Uterus (tissue), 2 donors: ENCODE results near the gene PCDHGB5.

Source experiments
- POLR2A ChIP-seq, 2 donors: fragments of 450-650 bp; IDR thresholded peaks; one replicate each; pipeline ENCODE4 v1.6.1; 2016; ENCODE audit warnings: antibody characterized with exemption in 2 of 2, mild to moderate bottlenecking in 1 of 2, moderate library complexity in 1 of 2
- TF ChIP-seq, protein P1 (sequence below), 4 experiments: fragments of 200-600 bp in 2 of 4; fragments of 450-650 bp in 2 of 4; sonication (generic) in 2 of 4; IDR thresholded peaks; one replicate each; pipeline ENCODE4 v1.5.1; 2016 to 2019; ENCODE audit warnings: antibody characterized with exemption in 4 of 4, mild to moderate bottlenecking in 2 of 4, moderate library complexity in 1 of 4

DNA sequence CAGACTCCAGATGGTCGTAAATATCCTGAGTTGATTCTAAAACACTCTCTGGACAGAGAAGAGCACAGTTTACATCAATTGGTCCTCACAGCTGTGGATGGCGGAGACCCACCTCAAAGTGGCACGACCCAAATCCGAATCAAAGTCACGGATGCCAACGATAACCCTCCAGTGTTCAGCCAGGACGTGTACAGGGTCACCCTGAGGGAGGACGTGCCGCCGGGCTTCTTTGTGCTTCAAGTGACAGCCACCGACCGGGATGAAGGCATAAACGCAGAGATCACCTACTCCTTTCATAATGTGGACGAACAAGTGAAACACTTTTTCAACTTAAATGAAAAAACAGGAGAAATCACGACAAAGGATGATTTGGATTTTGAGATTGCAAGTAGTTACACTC lies 37.1 kb upstream of the PCDHGB5 start:
- TF ChIP-seq, protein P1, sequence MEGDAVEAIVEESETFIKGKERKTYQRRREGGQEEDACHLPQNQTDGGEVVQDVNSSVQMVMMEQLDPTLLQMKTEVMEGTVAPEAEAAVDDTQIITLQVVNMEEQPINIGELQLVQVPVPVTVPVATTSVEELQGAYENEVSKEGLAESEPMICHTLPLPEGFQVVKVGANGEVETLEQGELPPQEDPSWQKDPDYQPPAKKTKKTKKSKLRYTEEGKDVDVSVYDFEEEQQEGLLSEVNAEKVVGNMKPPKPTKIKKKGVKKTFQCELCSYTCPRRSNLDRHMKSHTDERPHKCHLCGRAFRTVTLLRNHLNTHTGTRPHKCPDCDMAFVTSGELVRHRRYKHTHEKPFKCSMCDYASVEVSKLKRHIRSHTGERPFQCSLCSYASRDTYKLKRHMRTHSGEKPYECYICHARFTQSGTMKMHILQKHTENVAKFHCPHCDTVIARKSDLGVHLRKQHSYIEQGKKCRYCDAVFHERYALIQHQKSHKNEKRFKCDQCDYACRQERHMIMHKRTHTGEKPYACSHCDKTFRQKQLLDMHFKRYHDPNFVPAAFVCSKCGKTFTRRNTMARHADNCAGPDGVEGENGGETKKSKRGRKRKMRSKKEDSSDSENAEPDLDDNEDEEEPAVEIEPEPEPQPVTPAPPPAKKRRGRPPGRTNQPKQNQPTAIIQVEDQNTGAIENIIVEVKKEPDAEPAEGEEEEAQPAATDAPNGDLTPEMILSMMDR (IDR thresholded peaks at IDR 0.05): no peak
- no peak for TF ChIP-seq POLR2A (IDR thresholded peaks at IDR 0.05)
